OCI-LY1 (cell line): ENCODE data around the gene TDO2.

Experiments
- H2AFZ ChIP-seq: fragments of 200-600 bp; sonication (generic), shearing (Covaris generic); 2 replicates; pipeline ENCODE4 v1.6.0; 2014; ENCODE audit warnings: antibody characterized with exemption, mild to moderate bottlenecking, low read length
- H3F3A ChIP-seq: fragments of 200-600 bp; sonication (generic), shearing (Covaris generic); 2 replicates; pipeline ENCODE4 v1.6.0; 2014; ENCODE audit warnings: mild to moderate bottlenecking, antibody characterized with exemption, low read length, moderate library complexity; ENCODE audit not compliant: insufficient read depth
- H3K27ac ChIP-seq: fragments of 200-600 bp; sonication (generic); 2 replicates; pipeline ENCODE4 v1.5.1; 2014; ENCODE audit warnings: low read length, mixed run types, mild to moderate bottlenecking, low read depth; ENCODE audit not compliant: poor library complexity, severe bottlenecking
- H3K27me3 ChIP-seq: fragments of 200-600 bp; sonication (generic); 2 replicates; pipeline ENCODE4 v1.6.0; 2014; ENCODE audit warnings: antibody characterized with exemption, mild to moderate bottlenecking, low read length, moderate library complexity; ENCODE audit not compliant: insufficient read depth
- H3K36me3 ChIP-seq: fragments of 200-600 bp; sonication (generic); 2 replicates; pipeline ENCODE4 v1.6.1; 2014; ENCODE audit warnings: mild to moderate bottlenecking, antibody characterized with exemption, low read length, moderate library complexity, mixed read lengths; ENCODE audit not compliant: insufficient read depth
- H3K4me1 ChIP-seq: fragments of 200-600 bp; sonication (generic); 2 replicates; pipeline ENCODE4 v1.5.1; 2014; ENCODE audit warnings: mild to moderate bottlenecking, low read length, moderate library complexity; ENCODE audit not compliant: insufficient read depth, severe bottlenecking
- H3K4me2 ChIP-seq: fragments of 200-600 bp; sonication (generic), shearing (Covaris generic); 2 replicates; pipeline ENCODE4 v1.6.1; 2014; ENCODE audit warnings: low read length
- H3K4me3 ChIP-seq: fragments of 200-600 bp; sonication (generic); 2 replicates; pipeline ENCODE4 v1.5.1; 2014; ENCODE audit warnings: low read length, low read depth, mild to moderate bottlenecking, mixed read lengths; ENCODE audit not compliant: poor library complexity, severe bottlenecking
- H3K79me2 ChIP-seq: fragments of 200-600 bp; shearing (Covaris generic); 2 replicates; pipeline ENCODE4 v1.6.1; 2016; ENCODE audit warnings: mixed run types, low read length, mixed read lengths; ENCODE audit not compliant: insufficient read depth
- H3K9ac ChIP-seq: fragments of 200-600 bp; sonication (generic), shearing (Covaris generic); 2 replicates; pipeline ENCODE4 v1.6.1; 2014; ENCODE audit warnings: mild to moderate bottlenecking, low read length, mixed read lengths
- H3K9me2 ChIP-seq: fragments of 200-600 bp; sonication (generic), shearing (Covaris generic); 2 replicates; pipeline ENCODE4 v1.6.1; 2014; ENCODE audit warnings: low read depth, mild to moderate bottlenecking, low read length, mixed read lengths
- H3K9me3 ChIP-seq: fragments of 200-600 bp; shearing (Covaris generic); 2 replicates; pipeline ENCODE4 v1.6.1; 2014; ENCODE audit warnings: low read length, mixed read lengths
- H4K20me1 ChIP-seq: fragments of 200-600 bp; sonication (generic), shearing (Covaris generic); 2 replicates; pipeline ENCODE4 v1.6.0; 2016; ENCODE audit warnings: mild to moderate bottlenecking, low read length; ENCODE audit not compliant: insufficient read depth
- EZH2 ChIP-seq: fragments of 200-600 bp; sonication (generic), shearing (Covaris generic); IDR thresholded peaks from 2 replicates; pipeline ENCODE4 v1.8.0; 2017; ENCODE audit warnings: borderline replicate concordance, mixed run types, mild to moderate bottlenecking, antibody characterized with exemption, low read length, moderate library complexity, mixed read lengths
- TF ChIP-seq, protein P1 (sequence below): fragments of 200-600 bp; sonication (generic), shearing (Covaris generic); IDR thresholded peaks from 2 replicates; pipeline ENCODE4 v1.5.1; 2017; ENCODE audit warnings: mild to moderate bottlenecking, antibody characterized with exemption, low read length, moderate library complexity, mixed read lengths

TDO2 gene

DNA sequence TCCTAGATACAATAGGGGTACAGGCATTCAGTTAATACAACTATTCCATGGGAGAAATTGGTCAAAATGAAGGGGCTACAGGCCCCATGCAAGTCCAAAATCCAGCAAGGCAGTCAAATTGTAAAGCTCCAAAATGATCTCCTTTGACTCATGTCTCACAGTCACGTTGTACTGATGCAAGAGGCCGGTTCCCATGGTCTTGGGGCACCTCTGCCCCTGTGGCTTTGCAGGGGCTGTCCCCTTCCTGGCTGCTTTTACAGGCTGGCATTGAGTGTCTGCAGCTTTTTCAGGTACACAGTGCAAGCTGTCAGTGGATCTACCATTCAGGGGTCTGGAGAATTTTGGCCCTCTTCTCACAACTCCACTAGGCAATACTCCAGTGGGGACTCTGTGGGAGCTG, 24.9 kb upstream of the TDO2 start:
- Histone ChIP-seq H3K4me1 (no peaks in the 10 kb centered on the region), H3K9ac (no peak overlapping the region), H3K27me3 (no peaks in the 10 kb centered on the region), H3F3A (no peaks in the 10 kb centered on the region), H3K9me3 (no peaks in the 10 kb centered on the region), H4K20me1 (no peaks in the 10 kb centered on the region), H3K27ac (no peak overlapping the region), H3K9me2 (no peaks in the 10 kb centered on the region), H3K4me2 (no peak overlapping the region), H3K79me2 (no peaks in the 10 kb centered on the region), H3K4me3 (no peak overlapping the region), H2AFZ (no peak overlapping the region), H3K36me3 (no peaks in the 10 kb centered on the region)
- TF ChIP-seq EZH2, result no peak
- TF ChIP-seq, protein P1, sequence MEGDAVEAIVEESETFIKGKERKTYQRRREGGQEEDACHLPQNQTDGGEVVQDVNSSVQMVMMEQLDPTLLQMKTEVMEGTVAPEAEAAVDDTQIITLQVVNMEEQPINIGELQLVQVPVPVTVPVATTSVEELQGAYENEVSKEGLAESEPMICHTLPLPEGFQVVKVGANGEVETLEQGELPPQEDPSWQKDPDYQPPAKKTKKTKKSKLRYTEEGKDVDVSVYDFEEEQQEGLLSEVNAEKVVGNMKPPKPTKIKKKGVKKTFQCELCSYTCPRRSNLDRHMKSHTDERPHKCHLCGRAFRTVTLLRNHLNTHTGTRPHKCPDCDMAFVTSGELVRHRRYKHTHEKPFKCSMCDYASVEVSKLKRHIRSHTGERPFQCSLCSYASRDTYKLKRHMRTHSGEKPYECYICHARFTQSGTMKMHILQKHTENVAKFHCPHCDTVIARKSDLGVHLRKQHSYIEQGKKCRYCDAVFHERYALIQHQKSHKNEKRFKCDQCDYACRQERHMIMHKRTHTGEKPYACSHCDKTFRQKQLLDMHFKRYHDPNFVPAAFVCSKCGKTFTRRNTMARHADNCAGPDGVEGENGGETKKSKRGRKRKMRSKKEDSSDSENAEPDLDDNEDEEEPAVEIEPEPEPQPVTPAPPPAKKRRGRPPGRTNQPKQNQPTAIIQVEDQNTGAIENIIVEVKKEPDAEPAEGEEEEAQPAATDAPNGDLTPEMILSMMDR, result no peak

DNA sequence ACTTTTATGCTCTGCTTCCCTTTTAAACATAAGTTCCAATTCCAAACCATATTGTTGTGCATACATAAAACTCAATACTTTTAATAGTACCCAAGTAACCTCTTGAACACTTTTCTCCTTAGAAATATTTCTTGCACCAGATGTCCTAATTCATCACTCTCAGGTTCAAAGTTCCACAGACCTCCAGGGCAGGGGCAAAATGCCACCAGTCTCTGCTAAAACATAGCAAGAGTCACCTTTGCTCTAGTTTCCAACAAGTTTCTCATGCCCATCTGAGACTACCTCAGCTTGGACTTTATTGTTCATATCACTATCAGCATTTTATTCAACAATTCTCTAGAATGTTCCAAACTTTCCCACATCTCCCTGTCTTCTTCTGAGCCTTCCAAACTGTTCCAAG, 23.7 kb upstream of the TDO2 start:
- Histone ChIP-seq H3K9me2 (no peaks in the 10 kb centered on the region), H3K4me2 (no peak overlapping the region), H3K36me3 (no peaks in the 10 kb centered on the region), H3K4me1 (no peaks in the 10 kb centered on the region), H3F3A (no peaks in the 10 kb centered on the region), H3K27me3 (no peaks in the 10 kb centered on the region), H3K4me3 (no peak overlapping the region), H3K9ac (no peak overlapping the region), H3K79me2 (no peaks in the 10 kb centered on the region), H3K27ac (no peak overlapping the region), H2AFZ (no peak overlapping the region), H4K20me1 (no peaks in the 10 kb centered on the region), H3K9me3 (no peaks in the 10 kb centered on the region)
- TF ChIP-seq, protein P1, result no peak
- TF ChIP-seq EZH2, result no peak

DNA sequence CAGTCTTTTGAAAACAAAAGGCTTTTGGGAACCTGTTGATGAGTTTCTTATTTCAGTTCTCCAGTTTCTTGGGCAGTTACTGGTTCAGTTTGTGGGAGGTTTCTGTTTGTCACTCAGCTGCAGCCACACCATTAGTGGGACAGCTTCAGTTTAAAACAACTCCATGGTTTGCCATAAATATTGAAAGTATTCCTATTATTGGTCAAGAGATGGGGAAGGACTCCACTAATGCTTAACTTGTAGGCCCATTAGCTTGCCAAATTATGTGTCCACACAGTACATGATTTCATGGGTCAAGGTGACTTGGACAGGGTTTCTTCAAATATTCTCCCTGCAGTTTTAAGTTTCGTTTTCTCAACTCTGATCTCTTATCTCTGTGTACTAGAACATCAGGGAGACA, 21.9 kb upstream of the TDO2 start:
- H4K20me1 ChIP-seq, result no peaks in the 10 kb centered on the region
- no peaks in the 10 kb centered on the region for H3K36me3 ChIP-seq
- TF ChIP-seq EZH2, result no peak
- TF ChIP-seq, protein P1, result no peak
- H3K9ac ChIP-seq, result no peak overlapping the region
- H3K9me2 ChIP-seq, result no peaks in the 10 kb centered on the region
- no peak overlapping the region for H2AFZ ChIP-seq
- no peak overlapping the region for H3K27ac ChIP-seq
- no peaks in the 10 kb centered on the region for H3F3A ChIP-seq
- H3K4me2 ChIP-seq, result no peak overlapping the region
- no peak overlapping the region for H3K4me3 ChIP-seq
- no peaks in the 10 kb centered on the region for H3K4me1 ChIP-seq
- no peaks in the 10 kb centered on the region for H3K27me3 ChIP-seq
- no peaks in the 10 kb centered on the region for H3K79me2 ChIP-seq
- no peaks in the 10 kb centered on the region for H3K9me3 ChIP-seq
